Liver (tissue), 9 donors: ENCODE measurements around the gene ILDR2. TPM values are rescaled to one million over a fixed set of nuclear protein-coding genes. Genes with fewer than 3 reads are reported as not detected.
A peak's percentile ranks its signal among the peaks of the same experiment; 100 is the strongest.

Experiments used
- DNase-seq: peaks from one replicate; pipeline ENCODE4 v3.0.0-alpha.2; 2017; ENCODE audit warnings: low spot score
- H3K27ac ChIP-seq, 2 donors: one replicate each; pipeline ENCODE4 v1.7.0; 2013; ENCODE audit warnings: inconsistent platforms in 2 of 2, low read length in 2 of 2, control low read depth in 1 of 2, low read depth in 1 of 2, mild to moderate bottlenecking in 1 of 2
- H3K27me3 ChIP-seq, 4 donors: one replicate each; pipeline versions ENCODE4 v1.6.1 to v1.7.0; 2013; ENCODE audit warnings: low read length in 3 of 4, inconsistent platforms in 1 of 4, mild to moderate bottlenecking in 1 of 4, moderate library complexity in 1 of 4; ENCODE audit not compliant: control insufficient read depth in 4 of 4, insufficient read depth in 4 of 4
- H3K36me3 ChIP-seq, 4 donors: one replicate each; pipeline versions ENCODE4 v1.6.1 to v1.7.0; 2013; ENCODE audit warnings: low read length in 3 of 4, mild to moderate bottlenecking in 3 of 4, low read depth in 1 of 4, moderate library complexity in 1 of 4; ENCODE audit not compliant: control insufficient read depth in 4 of 4, insufficient read depth in 3 of 4
- H3K4me1 ChIP-seq, 4 donors: one replicate each; pipeline versions ENCODE4 v1.6.1 to v1.7.0; 2013; ENCODE audit warnings: low read length in 3 of 4, mild to moderate bottlenecking in 3 of 4, moderate library complexity in 1 of 4; ENCODE audit not compliant: control insufficient read depth in 4 of 4, insufficient read depth in 4 of 4
- H3K4me3 ChIP-seq, 3 donors: one replicate each; pipeline versions ENCODE4 v1.6.1 to v1.7.0; 2013; ENCODE audit warnings: low read length in 3 of 3, control low read depth in 1 of 3, low read depth in 1 of 3, mild to moderate bottlenecking in 1 of 3
- H3K9ac ChIP-seq, 2 donors: one replicate each; pipeline ENCODE4 v1.7.0; 2013; ENCODE audit warnings: low read length in 2 of 2, mild to moderate bottlenecking in 2 of 2, moderate library complexity in 2 of 2, control low read depth in 1 of 2, low read depth in 1 of 2
- H3K9me3 ChIP-seq, 4 donors: one replicate each; pipeline versions ENCODE4 v1.6.1 to v1.7.0; 2013; ENCODE audit warnings: low read length in 3 of 4; ENCODE audit not compliant: control insufficient read depth in 4 of 4
- EGR1 ChIP-seq, 2 donors: IDR thresholded peaks; 2 replicates each; pipeline ENCODE4 v1.6.1; 2016 to 2018; ENCODE audit warnings: antibody characterized with exemption in 2 of 2, low read depth in 2 of 2
- FOXA2 ChIP-seq: IDR thresholded peaks from 2 replicates; pipeline ENCODE4 v1.6.1; 2016; ENCODE audit warnings: antibody characterized with exemption
- GABPA ChIP-seq, 2 donors: IDR thresholded peaks in 1 of 2; conservative IDR thresholded peaks in 1 of 2; 2 replicates each; pipeline ENCODE4 v1.6.1; 2016; ENCODE audit warnings: antibody characterized with exemption in 2 of 2, mild to moderate bottlenecking in 1 of 2, moderate library complexity in 1 of 2
- HNF4A ChIP-seq, 2 donors: conservative IDR thresholded peaks; 2 replicates each; pipeline ENCODE4 v1.6.1; 2016; ENCODE audit warnings: antibody characterized with exemption in 2 of 2, mild to moderate bottlenecking in 2 of 2
- HNF4G ChIP-seq: IDR thresholded peaks from 2 replicates; pipeline ENCODE4 v1.6.1; 2016; ENCODE audit warnings: antibody characterized with exemption
- JUND ChIP-seq, 2 donors: IDR thresholded peaks; 2 replicates each; pipeline ENCODE4 v1.6.1; 2016; ENCODE audit warnings: antibody characterized with exemption in 2 of 2
- NR2F2 ChIP-seq: IDR thresholded peaks from 2 replicates; pipeline ENCODE4 v1.6.1; 2016; ENCODE audit warnings: antibody characterized with exemption
- RAD21 ChIP-seq, 2 donors: IDR thresholded peaks; 2 replicates each; pipeline ENCODE4 v1.6.1; 2016; ENCODE audit warnings: antibody characterized with exemption in 2 of 2, mild to moderate bottlenecking in 2 of 2
- SP1 ChIP-seq: IDR thresholded peaks from 2 replicates; pipeline ENCODE4 v1.6.1; 2018; ENCODE audit warnings: antibody characterized with exemption, mild to moderate bottlenecking
- YY1 ChIP-seq: IDR thresholded peaks from 2 replicates; pipeline ENCODE4 v1.6.1; 2016; ENCODE audit warnings: antibody characterized with exemption, mild to moderate bottlenecking
- WGBS: extraction: QIAGEN DNeasy Blood & Tissue Kit; methylation state at CpG from one replicate; pipeline ENCODE4 v1.1.7; 2013; 5-methylcytosine and 5-hydroxymethylcytosine counted together
- polyA plus RNA-seq, 2 donors: library from polyadenylated mRNA; stranded (reverse) in 1 of 2; unstranded in 1 of 2; fragments of 200-250 nt in 1 of 2; fragments of >200 nt in 1 of 2; fragmentation: Nextera tagmentation in 1 of 2; extraction: Ambion mirVana in 1 of 2; gene quantifications; one replicate each; pipeline versions ENCODE4 v1.2.1 to v1.2.3, GENCODE V29; 2013 to 2015
- total RNA-seq, 2 donors: library from RNA; depleted of rRNA; stranded (reverse); fragments of >200 nt; gene quantifications; one replicate each; pipeline ENCODE4 v1.2.3, GENCODE V29; 2014
- TF ChIP-seq, protein P1 (sequence below): IDR thresholded peaks from 2 replicates; pipeline ENCODE4 v1.6.1; 2016; ENCODE audit warnings: antibody characterized with exemption, mild to moderate bottlenecking
- TF ChIP-seq, protein P2 (sequence below): IDR thresholded peaks from 2 replicates; pipeline ENCODE4 v1.6.1; 2016; ENCODE audit warnings: antibody characterized with exemption
- TF ChIP-seq, protein P3 (sequence below): fragments of 150-350 bp; IDR thresholded peaks from 2 replicates; pipeline ENCODE4 v1.5.1; 2017; ENCODE audit warnings: improper control_type of control experiment, low read depth, low read length; ENCODE audit not compliant: missing input control
- TF ChIP-seq, protein P4 (sequence below): IDR thresholded peaks from 2 replicates; pipeline ENCODE4 v1.6.1; 2016; ENCODE audit warnings: antibody characterized with exemption
- TF ChIP-seq, protein P5 (sequence below): IDR thresholded peaks from 2 replicates; pipeline ENCODE4 v1.6.1; 2016; ENCODE audit warnings: antibody characterized with exemption
- donor health status: healthy.
- donor health status: healthy.
- donor health status: healthy.
- donor health status: healthy.
- donor health status: healthy.

ILDR2 gene, protein sequence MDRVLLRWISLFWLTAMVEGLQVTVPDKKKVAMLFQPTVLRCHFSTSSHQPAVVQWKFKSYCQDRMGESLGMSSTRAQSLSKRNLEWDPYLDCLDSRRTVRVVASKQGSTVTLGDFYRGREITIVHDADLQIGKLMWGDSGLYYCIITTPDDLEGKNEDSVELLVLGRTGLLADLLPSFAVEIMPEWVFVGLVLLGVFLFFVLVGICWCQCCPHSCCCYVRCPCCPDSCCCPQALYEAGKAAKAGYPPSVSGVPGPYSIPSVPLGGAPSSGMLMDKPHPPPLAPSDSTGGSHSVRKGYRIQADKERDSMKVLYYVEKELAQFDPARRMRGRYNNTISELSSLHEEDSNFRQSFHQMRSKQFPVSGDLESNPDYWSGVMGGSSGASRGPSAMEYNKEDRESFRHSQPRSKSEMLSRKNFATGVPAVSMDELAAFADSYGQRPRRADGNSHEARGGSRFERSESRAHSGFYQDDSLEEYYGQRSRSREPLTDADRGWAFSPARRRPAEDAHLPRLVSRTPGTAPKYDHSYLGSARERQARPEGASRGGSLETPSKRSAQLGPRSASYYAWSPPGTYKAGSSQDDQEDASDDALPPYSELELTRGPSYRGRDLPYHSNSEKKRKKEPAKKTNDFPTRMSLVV
- 1 to 10 TPM in 1 of 2 donors, under 1 TPM in 1; 0.09 to 7.4 TPM for total RNA-seq
- under 1 TPM; 0.42 to 0.46 TPM for polyA plus RNA-seq

DNA sequence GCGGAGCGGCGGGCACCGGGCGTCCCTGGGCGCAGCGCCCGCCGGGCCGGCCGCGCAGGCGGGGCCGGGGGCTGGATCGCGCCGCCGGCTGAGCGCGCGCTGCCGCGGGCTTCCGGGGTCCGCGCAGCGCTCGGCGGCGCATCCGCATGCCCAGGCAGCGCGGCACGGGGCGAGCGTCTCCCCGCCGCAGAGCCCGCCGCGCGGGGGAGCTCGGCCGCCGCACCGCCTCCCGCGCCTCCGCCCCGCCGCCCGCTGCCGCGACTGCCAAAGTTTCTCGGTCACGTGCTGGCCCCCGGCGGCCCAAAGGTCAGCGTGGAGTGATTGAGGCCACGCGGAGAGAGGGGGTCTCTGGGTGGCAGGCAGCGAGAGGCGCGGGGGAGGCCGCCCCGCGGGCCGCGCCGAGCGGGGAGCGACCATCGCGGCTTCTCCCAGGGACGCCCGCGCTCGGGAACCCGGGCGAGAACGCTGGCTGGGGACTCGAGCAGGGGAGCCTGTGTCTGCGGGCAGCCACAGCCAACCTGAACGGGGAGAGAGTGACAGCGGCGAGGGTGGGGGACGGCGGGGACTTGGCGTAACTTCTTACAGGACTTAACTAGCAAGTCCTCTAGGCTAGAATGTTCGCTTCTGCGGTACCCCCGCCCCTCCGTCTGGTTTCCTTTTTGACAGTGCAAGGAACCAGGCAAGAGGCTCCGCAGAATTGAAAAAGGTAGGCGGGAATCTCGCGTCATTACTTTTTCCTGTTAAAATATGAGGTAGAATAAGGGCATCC lies at the start of gene ILDR2:
ILDR2 (minus strand) TSS at position 180 of the 769 bp plus-strand sequence. CDS start 272 bp downstream, outside the sequence.
- TF ChIP-seq, protein P1, sequence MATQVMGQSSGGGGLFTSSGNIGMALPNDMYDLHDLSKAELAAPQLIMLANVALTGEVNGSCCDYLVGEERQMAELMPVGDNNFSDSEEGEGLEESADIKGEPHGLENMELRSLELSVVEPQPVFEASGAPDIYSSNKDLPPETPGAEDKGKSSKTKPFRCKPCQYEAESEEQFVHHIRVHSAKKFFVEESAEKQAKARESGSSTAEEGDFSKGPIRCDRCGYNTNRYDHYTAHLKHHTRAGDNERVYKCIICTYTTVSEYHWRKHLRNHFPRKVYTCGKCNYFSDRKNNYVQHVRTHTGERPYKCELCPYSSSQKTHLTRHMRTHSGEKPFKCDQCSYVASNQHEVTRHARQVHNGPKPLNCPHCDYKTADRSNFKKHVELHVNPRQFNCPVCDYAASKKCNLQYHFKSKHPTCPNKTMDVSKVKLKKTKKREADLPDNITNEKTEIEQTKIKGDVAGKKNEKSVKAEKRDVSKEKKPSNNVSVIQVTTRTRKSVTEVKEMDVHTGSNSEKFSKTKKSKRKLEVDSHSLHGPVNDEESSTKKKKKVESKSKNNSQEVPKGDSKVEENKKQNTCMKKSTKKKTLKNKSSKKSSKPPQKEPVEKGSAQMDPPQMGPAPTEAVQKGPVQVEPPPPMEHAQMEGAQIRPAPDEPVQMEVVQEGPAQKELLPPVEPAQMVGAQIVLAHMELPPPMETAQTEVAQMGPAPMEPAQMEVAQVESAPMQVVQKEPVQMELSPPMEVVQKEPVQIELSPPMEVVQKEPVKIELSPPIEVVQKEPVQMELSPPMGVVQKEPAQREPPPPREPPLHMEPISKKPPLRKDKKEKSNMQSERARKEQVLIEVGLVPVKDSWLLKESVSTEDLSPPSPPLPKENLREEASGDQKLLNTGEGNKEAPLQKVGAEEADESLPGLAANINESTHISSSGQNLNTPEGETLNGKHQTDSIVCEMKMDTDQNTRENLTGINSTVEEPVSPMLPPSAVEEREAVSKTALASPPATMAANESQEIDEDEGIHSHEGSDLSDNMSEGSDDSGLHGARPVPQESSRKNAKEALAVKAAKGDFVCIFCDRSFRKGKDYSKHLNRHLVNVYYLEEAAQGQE: no peak
- TF ChIP-seq NR2F2 (no peak), HNF4G (no peak), HNF4A (conservative IDR thresholded peaks at IDR 0.05) (no peak), RAD21 (IDR thresholded peaks at IDR 0.05) (no peak), YY1 (no peak), FOXA2 (no peak), EGR1 (IDR thresholded peaks at IDR 0.05; ENCODE audit: low read depth in 2 of 2) (no peak), SP1 (no peak), GABPA (IDR thresholded peaks at IDR 0.05 in 1 of 2, conservative IDR thresholded peaks at IDR 0.05 in 1 of 2) (no peak), JUND (IDR thresholded peaks at IDR 0.05) (no peak)
- TF ChIP-seq, protein P2, sequence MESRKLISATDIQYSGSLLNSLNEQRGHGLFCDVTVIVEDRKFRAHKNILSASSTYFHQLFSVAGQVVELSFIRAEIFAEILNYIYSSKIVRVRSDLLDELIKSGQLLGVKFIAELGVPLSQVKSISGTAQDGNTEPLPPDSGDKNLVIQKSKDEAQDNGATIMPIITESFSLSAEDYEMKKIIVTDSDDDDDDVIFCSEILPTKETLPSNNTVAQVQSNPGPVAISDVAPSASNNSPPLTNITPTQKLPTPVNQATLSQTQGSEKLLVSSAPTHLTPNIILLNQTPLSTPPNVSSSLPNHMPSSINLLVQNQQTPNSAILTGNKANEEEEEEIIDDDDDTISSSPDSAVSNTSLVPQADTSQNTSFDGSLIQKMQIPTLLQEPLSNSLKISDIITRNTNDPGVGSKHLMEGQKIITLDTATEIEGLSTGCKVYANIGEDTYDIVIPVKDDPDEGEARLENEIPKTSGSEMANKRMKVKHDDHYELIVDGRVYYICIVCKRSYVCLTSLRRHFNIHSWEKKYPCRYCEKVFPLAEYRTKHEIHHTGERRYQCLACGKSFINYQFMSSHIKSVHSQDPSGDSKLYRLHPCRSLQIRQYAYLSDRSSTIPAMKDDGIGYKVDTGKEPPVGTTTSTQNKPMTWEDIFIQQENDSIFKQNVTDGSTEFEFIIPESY: no peak
- TF ChIP-seq, protein P3, sequence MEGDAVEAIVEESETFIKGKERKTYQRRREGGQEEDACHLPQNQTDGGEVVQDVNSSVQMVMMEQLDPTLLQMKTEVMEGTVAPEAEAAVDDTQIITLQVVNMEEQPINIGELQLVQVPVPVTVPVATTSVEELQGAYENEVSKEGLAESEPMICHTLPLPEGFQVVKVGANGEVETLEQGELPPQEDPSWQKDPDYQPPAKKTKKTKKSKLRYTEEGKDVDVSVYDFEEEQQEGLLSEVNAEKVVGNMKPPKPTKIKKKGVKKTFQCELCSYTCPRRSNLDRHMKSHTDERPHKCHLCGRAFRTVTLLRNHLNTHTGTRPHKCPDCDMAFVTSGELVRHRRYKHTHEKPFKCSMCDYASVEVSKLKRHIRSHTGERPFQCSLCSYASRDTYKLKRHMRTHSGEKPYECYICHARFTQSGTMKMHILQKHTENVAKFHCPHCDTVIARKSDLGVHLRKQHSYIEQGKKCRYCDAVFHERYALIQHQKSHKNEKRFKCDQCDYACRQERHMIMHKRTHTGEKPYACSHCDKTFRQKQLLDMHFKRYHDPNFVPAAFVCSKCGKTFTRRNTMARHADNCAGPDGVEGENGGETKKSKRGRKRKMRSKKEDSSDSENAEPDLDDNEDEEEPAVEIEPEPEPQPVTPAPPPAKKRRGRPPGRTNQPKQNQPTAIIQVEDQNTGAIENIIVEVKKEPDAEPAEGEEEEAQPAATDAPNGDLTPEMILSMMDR: no peak
- TF ChIP-seq, protein P4, sequence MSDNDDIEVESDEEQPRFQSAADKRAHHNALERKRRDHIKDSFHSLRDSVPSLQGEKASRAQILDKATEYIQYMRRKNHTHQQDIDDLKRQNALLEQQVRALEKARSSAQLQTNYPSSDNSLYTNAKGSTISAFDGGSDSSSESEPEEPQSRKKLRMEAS: no peak
- TF ChIP-seq, protein P5, sequence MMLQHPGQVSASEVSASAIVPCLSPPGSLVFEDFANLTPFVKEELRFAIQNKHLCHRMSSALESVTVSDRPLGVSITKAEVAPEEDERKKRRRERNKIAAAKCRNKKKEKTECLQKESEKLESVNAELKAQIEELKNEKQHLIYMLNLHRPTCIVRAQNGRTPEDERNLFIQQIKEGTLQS: no peak
- no peaks in the 10 kb centered on the region for H3K9me3 ChIP-seq
- H3K9ac ChIP-seq: peak within 1 kb of the TSS; percentile 71 to 80
- no peaks in the 10 kb centered on the region for H3K36me3 ChIP-seq
- peak; percentile 45 for DNase-seq
- H3K4me1 ChIP-seq: peaks cover 1 to 8% (median 7%) of the 10 kb centered on the region in 4 donors
- no peaks in the 10 kb centered on the region for H3K27me3 ChIP-seq
- H3K27ac ChIP-seq: peak within 1 kb of the TSS; percentile 53 to 63
- H3K4me3 ChIP-seq: peak within 1 kb of the TSS; percentile 69 to 85 (median 82)
- WGBS: under 1% methylated on average over 97 of the region's 97 CpGs
